Activated T-helper 9 cell treated with anti-CD3 and anti-CD28 coated beads, Interleukin-2, amount 50 U/mL, for 16 hours (primary cell): ENCODE results near the gene KAT2B.

Experiments
- DNase-seq: peaks from one replicate; pipeline ENCODE4 v3.0.0-alpha.2; 2020; ENCODE audit warnings: low read depth

The KAT2B gene

GRCh38 chr3:20096135-20096685, 56.0 kb downstream of the KAT2B start:
- no peak for DNase-seq

GRCh38 chr3:20097015-20097414, 56.8 kb downstream of the KAT2B start:
- no peak for DNase-seq

GRCh38 chr3:20099060-20099459, 58.8 kb downstream of the KAT2B start:
- DNase-seq = no peak

GRCh38 chr3:20100151-20100550, 59.9 kb downstream of the KAT2B start:
- no peak for DNase-seq

GRCh38 chr3:20101041-20101440, 60.8 kb downstream of the KAT2B start:
- DNase-seq = no peak

GRCh38 chr3:20103731-20104130, 63.5 kb downstream of the KAT2B start:
- no peak for DNase-seq

- DNase-seq = peak; percentile 36
Observed at GRCh38 chr3:20104167-20104661, 64.0 kb downstream of the KAT2B start.

GRCh38 chr3:20105513-20106280, 65.5 kb downstream of the KAT2B start:
- no peak for DNase-seq

- no peak for DNase-seq
Observed at GRCh38 chr3:20107722-20108121, 67.5 kb downstream of the KAT2B start.

GRCh38 chr3:20108869-20109268, 68.6 kb downstream of the KAT2B start:
- DNase-seq = no peak

GRCh38 chr3:20110826-20111225, 70.6 kb downstream of the KAT2B start:
- no peak for DNase-seq

- DNase-seq = no peak
Observed at GRCh38 chr3:20111836-20112235, 71.6 kb downstream of the KAT2B start.

GRCh38 chr3:20121088-20121487, 80.8 kb downstream of the KAT2B start:
- DNase-seq = no peak

GRCh38 chr3:20123131-20123652, 82.9 kb downstream of the KAT2B start:
- DNase-seq = no peak

- DNase-seq = no peak
Observed at GRCh38 chr3:20125289-20125688, 85.0 kb downstream of the KAT2B start.

- no peak for DNase-seq
Observed at GRCh38 chr3:20125897-20126296, 85.7 kb downstream of the KAT2B start.

- no peak for DNase-seq
Observed at GRCh38 chr3:20128358-20128757, 88.1 kb downstream of the KAT2B start.

- no peak for DNase-seq
Observed at GRCh38 chr3:20130106-20130505, 89.9 kb downstream of the KAT2B start.

GRCh38 chr3:20136231-20136630, 96.0 kb downstream of the KAT2B start:
- DNase-seq = no peak

- no peak for DNase-seq
Observed at GRCh38 chr3:20137647-20138046, 97.4 kb downstream of the KAT2B start.

GRCh38 chr3:20140881-20141280, 100.6 kb downstream of the KAT2B start:
- no peak for DNase-seq

GRCh38 chr3:20141316-20141715, 101.1 kb downstream of the KAT2B start:
- DNase-seq = no peak

GRCh38 chr3:20141851-20142250, 101.6 kb downstream of the KAT2B start:
- no peak for DNase-seq

- DNase-seq = no peak
Observed at GRCh38 chr3:20142517-20142916, 102.3 kb downstream of the KAT2B start.
